ENCODE data around the gene RRP8.

The RRP8 gene

DNA sequence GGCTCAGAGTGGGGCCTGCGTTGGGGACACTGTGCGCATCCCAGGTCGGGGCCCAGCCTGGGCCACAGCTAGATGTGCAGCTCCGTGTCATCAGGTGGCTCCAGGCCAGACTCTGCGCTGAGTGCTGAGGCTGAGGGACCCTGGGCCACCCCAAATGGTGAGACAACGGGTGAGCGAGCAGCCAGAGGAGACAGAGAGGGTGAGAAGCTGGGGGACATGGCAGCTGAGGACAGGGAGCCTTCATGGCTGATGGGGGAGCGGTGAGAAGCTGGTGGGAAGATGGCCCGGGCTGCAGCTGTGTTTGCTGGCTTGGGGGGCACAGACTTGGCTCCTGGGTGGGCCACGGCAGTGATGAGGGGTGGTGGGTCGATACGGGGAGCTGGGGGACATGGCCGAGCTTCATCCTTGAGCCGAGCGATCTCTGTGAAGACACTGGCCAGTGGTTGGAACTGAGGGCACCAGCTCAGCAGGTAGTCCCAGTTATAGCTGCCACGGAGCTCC is 18.3 kb upstream of the RRP8 start:
- Histone ChIP-seq H3K9me3 (ENCODE audit: insufficient read depth, low read length) (no peaks in the 10 kb centered on the region), H3K27me3 (ENCODE audit: insufficient read depth, insufficient read length) (no peaks in the 10 kb centered on the region), H3K4me1 (ENCODE audit: insufficient read depth, insufficient read length) (peaks cover 3% of the 10 kb centered on the region), H3K4me3 (ENCODE audit: insufficient read length, low read depth) (no peak overlapping the region), H3K36me3 (ENCODE audit: insufficient read depth, insufficient read length, low read length) (peaks cover 53% of the 10 kb centered on the region), H3K9ac (ENCODE audit: insufficient read length, low read depth) (no peak overlapping the region)
- DNase-seq (ENCODE audit: low read depth, low spot score), result no peak
- TF ChIP-seq ZNF274 (IDR thresholded peaks at IDR 0.05; ENCODE audit: low read depth, low read length), result no peak
- no peak for TF ChIP-seq YY1 (IDR thresholded peaks at IDR 0.05; ENCODE audit: insufficient read depth, insufficient read length)
- no peak for TF ChIP-seq SUZ12 (IDR thresholded peaks at IDR 0.05; ENCODE audit: extremely low read depth, insufficient read depth, insufficient read length)

DNA sequence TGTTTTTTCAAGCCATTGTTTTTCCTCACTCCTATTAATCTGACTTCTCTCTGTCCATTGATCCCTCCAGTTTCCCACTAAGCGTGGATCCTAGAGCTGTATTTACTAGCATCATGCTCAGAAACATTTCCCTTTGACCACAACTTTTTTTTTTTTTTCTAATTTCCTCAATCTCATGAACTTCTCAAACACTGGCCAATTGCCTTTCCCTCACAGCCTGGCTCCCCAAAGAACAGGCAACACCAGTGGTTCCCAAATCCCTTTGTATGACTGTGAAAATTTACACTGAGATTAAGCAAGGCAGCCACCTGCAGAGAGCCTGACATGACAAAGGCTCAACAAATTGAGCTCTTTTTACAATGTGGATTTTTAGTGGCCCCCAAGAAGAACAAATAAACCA is 17.2 kb upstream of the RRP8 start:
- no peak for TF ChIP-seq ZNF274 (IDR thresholded peaks at IDR 0.05; ENCODE audit: low read depth, low read length)
- Histone ChIP-seq H3K9ac (ENCODE audit: insufficient read length, low read depth) (no peak overlapping the region), H3K4me3 (ENCODE audit: insufficient read length, low read depth) (no peak overlapping the region), H3K4me1 (ENCODE audit: insufficient read depth, insufficient read length) (peaks cover 3% of the 10 kb centered on the region), H3K9me3 (ENCODE audit: insufficient read depth, low read length) (no peaks in the 10 kb centered on the region), H3K36me3 (ENCODE audit: insufficient read depth, insufficient read length, low read length) (peaks cover 51% of the 10 kb centered on the region), H3K27me3 (ENCODE audit: insufficient read depth, insufficient read length) (no peaks in the 10 kb centered on the region)
- no peak for DNase-seq (ENCODE audit: low read depth, low spot score)

DNA sequence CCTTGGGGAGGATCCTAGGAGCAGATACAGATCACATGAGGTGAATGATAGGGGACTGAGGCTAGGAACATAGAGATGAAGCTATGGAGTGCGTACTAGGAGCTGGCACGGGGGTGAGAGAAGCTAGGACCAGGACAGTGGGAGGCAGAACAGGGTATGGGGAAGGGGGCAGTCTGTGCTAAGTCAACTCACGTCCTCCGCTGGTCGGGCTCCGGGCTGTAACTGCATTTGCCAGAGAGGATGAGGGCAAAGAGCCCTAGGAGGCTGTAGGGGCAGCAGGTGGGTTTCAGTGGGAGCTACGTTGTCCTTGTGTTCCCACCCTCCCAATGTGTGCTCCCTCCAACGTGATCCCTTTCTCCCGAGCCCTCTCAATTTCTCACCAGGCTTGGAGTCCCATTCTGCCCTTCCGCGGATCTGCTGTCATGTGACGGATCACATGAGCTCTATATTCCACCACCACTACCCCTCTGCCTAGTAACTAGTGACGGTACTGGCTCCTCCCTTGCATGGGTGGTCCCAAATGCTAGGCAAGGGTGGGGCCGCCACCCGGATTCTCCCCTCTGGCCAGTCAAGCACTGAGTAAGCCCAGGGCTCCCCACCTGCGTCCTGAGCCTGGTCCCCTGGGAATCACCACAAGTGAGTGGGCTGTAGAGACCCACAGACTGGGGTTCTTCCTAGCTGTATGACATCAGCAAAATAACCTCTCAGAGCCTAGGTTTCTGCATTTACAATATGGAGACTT is 15.8 kb upstream of the RRP8 start, which contains the start of gene TPP1:
TSS of gene TPP1 (minus strand) at position 419 of the 742 bp plus-strand sequence. CDS start at position 397, 22 bp downstream.
- H3K36me3 ChIP-seq (ENCODE audit: insufficient read depth, insufficient read length, low read length), result peaks cover 55% of the 10 kb centered on the region
- TF ChIP-seq YY1 (IDR thresholded peaks at IDR 0.05; ENCODE audit: insufficient read depth, insufficient read length) (no peak), SUZ12 (IDR thresholded peaks at IDR 0.05; ENCODE audit: extremely low read depth, insufficient read depth, insufficient read length) (no peak), ZNF274 (IDR thresholded peaks at IDR 0.05; ENCODE audit: low read depth, low read length) (no peak)
- H3K9me3 ChIP-seq (ENCODE audit: insufficient read depth, low read length), result no peaks in the 10 kb centered on the region
- H3K4me1 ChIP-seq (ENCODE audit: insufficient read depth, insufficient read length), result peaks cover 3% of the 10 kb centered on the region
- H3K4me3 ChIP-seq (ENCODE audit: insufficient read length, low read depth), result peak within 1 kb of the TSS; percentile 97
- peak; percentile 90 for DNase-seq (ENCODE audit: low read depth, low spot score)
- H3K27me3 ChIP-seq (ENCODE audit: insufficient read depth, insufficient read length), result no peaks in the 10 kb centered on the region
- H3K9ac ChIP-seq (ENCODE audit: insufficient read length, low read depth), result peak within 1 kb of the TSS; percentile 94

DNA sequence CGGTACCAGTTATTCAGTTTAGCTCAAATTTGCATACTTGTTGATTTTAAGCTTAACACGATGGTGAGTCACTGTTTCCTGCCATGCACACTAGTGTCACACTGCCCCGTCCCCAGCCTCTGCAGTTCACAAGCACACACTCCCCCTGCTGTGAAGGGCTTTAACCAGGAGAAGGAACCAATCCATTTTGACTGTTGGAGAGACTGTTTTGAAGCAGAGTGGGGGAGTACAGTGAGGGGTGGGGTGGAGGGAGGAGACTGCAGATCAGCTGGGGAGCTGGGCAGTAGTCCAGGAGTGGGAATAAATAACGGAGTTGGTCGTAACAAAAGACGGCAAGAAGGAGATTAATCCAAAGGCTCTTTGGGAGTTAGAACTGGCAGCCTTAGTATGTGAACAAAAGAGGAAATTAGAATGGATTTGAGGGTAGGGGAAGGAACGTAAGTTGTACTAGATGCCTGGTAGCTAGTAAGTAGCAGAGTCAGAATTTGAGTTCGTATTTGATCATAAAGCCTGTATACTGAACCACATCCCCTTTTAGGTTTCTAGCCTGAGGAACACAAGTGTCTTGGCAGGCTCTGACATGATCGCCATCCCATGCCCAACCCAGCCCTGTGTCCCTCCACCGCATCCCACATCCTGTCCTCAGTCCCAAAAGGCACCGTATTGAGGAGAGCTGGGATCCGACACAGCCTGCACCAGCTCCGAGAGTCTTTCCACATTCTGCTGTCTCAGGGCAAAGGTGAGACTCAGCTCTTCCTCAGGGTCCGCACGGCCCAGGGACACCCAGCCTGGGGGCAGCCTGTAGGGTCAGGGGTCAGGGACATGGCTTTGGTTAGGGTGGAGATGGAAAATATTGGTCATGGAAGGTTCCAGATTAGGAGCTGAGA is 14.9 kb upstream of the RRP8 start:
- peaks cover 3% of the 10 kb centered on the region for H3K4me1 ChIP-seq (ENCODE audit: insufficient read depth, insufficient read length)
- H3K9ac ChIP-seq (ENCODE audit: insufficient read length, low read depth), result peak overlapping the region; percentile 94
- H3K36me3 ChIP-seq (ENCODE audit: insufficient read depth, insufficient read length, low read length), result peaks cover 54% of the 10 kb centered on the region
- no peaks in the 10 kb centered on the region for H3K27me3 ChIP-seq (ENCODE audit: insufficient read depth, insufficient read length)
- TF ChIP-seq ZNF274 (IDR thresholded peaks at IDR 0.05; ENCODE audit: low read depth, low read length) (no peak), YY1 (IDR thresholded peaks at IDR 0.05; ENCODE audit: insufficient read depth, insufficient read length) (no peak), SUZ12 (IDR thresholded peaks at IDR 0.05; ENCODE audit: extremely low read depth, insufficient read depth, insufficient read length) (no peak)
- DNase-seq (ENCODE audit: low read depth, low spot score), result no peak
- no peaks in the 10 kb centered on the region for H3K9me3 ChIP-seq (ENCODE audit: insufficient read depth, low read length)
- peak overlapping the region; percentile 97 for H3K4me3 ChIP-seq (ENCODE audit: insufficient read length, low read depth)

DNA sequence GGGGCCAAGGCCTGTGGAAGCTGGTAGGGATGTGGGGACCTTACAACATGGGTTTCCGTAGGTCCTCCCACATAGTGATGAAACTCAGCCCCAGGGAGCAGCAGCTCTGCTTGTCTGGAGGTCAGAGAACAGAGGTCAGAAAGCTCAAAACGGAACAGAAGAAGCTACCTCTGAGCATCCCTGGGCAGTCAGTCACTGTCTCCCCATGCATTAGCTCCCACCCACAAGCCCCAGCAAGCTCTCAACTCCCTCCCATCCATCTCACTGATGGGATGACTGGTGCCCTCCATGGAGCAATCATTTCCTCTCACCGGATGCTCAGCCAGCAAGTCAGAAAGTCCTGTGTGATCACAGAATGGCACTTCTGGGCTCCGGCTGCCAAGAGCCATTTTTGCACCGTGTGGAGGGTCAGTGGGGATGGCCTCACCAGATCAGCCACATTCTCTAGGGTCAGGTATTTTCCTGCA is 13.9 kb upstream of the RRP8 start:
- no peaks in the 10 kb centered on the region for H3K9me3 ChIP-seq (ENCODE audit: insufficient read depth, low read length)
- H3K36me3 ChIP-seq (ENCODE audit: insufficient read depth, insufficient read length, low read length), result peaks cover 46% of the 10 kb centered on the region
- H3K27me3 ChIP-seq (ENCODE audit: insufficient read depth, insufficient read length), result no peaks in the 10 kb centered on the region
- H3K4me3 ChIP-seq (ENCODE audit: insufficient read length, low read depth), result no peak overlapping the region
- DNase-seq (ENCODE audit: low read depth, low spot score), result no peak
- peaks cover 3% of the 10 kb centered on the region for H3K4me1 ChIP-seq (ENCODE audit: insufficient read depth, insufficient read length)
- no peak overlapping the region for H3K9ac ChIP-seq (ENCODE audit: insufficient read length, low read depth)
- no peak for TF ChIP-seq SUZ12 (IDR thresholded peaks at IDR 0.05; ENCODE audit: extremely low read depth, insufficient read depth, insufficient read length)
- TF ChIP-seq YY1 (IDR thresholded peaks at IDR 0.05; ENCODE audit: insufficient read depth, insufficient read length), result no peak
- no peak for TF ChIP-seq ZNF274 (IDR thresholded peaks at IDR 0.05; ENCODE audit: low read depth, low read length)

DNA sequence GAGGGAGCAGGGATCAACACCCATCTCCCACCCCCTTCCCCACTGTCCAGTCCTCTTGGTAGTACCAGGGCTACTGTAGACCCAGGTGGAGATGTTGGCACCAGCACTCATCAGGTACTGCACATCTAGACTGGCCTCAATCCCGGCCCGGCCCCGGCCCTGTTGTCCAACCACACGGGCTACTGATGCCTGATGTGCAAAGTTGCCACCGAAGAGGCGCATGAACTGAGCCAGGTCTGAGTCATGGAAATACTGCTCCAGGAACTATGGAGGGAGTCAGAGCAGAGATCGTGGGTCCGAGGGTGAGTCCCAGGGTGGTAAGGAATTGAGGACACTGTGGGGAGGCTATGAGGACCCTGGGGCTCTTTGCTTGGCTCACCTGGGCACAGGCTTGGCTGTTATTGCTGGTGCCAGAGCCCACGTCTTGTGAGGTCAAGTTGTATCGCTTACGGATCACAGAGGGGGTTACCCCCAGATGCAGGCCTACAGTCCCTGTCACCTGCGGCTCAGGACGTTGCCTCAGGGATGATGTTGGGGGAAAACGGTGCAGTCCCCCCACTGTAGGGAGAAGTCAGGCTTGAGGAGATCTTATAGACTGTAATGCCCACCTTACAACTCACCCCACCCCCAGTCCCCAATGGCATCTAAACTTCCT is 13.3 kb upstream of the RRP8 start:
- H3K4me3 ChIP-seq (ENCODE audit: insufficient read length, low read depth), result no peak overlapping the region
- DNase-seq (ENCODE audit: low read depth, low spot score), result no peak
- no peaks in the 10 kb centered on the region for H3K9me3 ChIP-seq (ENCODE audit: insufficient read depth, low read length)
- peaks cover 3% of the 10 kb centered on the region for H3K4me1 ChIP-seq (ENCODE audit: insufficient read depth, insufficient read length)
- H3K36me3 ChIP-seq (ENCODE audit: insufficient read depth, insufficient read length, low read length), result peaks cover 43% of the 10 kb centered on the region
- no peaks in the 10 kb centered on the region for H3K27me3 ChIP-seq (ENCODE audit: insufficient read depth, insufficient read length)
- TF ChIP-seq SUZ12 (IDR thresholded peaks at IDR 0.05; ENCODE audit: extremely low read depth, insufficient read depth, insufficient read length), result no peak
- no peak for TF ChIP-seq ZNF274 (IDR thresholded peaks at IDR 0.05; ENCODE audit: low read depth, low read length)
- no peak for TF ChIP-seq YY1 (IDR thresholded peaks at IDR 0.05; ENCODE audit: insufficient read depth, insufficient read length)
- no peak overlapping the region for H3K9ac ChIP-seq (ENCODE audit: insufficient read length, low read depth)

Measured in NT2/D1 (cell line).